H1 (cell line): ENCODE measurements around the gene NRDE2. TPM values are rescaled to one million over a fixed set of nuclear protein-coding genes. Genes with fewer than 3 reads are reported as not detected.

Experiments used
- CTCF ChIA-PET: fragments of 300-600 bp; sonication (Branson Sonifier 250); formaldehyde crosslinking; loops from one replicate; lab custom pipeline; 2021; ENCODE audit not compliant: partially characterized antibody; lab: Charles Lee
- POLR2A ChIA-PET: fragments of 300-600 bp; sonication (Branson Sonifier 250); formaldehyde crosslinking; loops from one replicate; lab custom pipeline; 2021; ENCODE audit warnings: inconsistent platforms; ENCODE audit not compliant: partially characterized antibody; lab: Charles Lee
- DNase-seq, 2 experiments: peaks; one replicate each; pipeline versions ENCODE4 v3.0.0 to v3.0.0-alpha.2; 2010 to 2022; ENCODE audit warnings: low spot score in 2 of 2, low read depth in 1 of 2, mixed read lengths in 1 of 2
- FAIRE-seq: peaks from 2 replicates; lab custom pipeline; 2011; peaks lifted over from hg19 to GRCh38; lab: Jason Lieb, UNC
- H2AFZ ChIP-seq: 2 replicates; pipeline ENCODE4 v1.8.1; 2012; ENCODE audit warnings: low read length, inconsistent platforms
- H2AK5ac ChIP-seq: 2 replicates; pipeline ENCODE4 v1.6.1; 2013; ENCODE audit warnings: low read depth, low read length
- H2BK120ac ChIP-seq: replicated peaks from 2 replicates; pipeline ENCODE3; 2013; ENCODE audit warnings: low read depth, low read length, inconsistent platforms
- H2BK12ac ChIP-seq: 2 replicates; pipeline ENCODE4 v1.6.1; 2013; ENCODE audit warnings: low read depth, low read length
- H2BK15ac ChIP-seq: 2 replicates; pipeline ENCODE4 v1.6.1; 2013; ENCODE audit warnings: low read length
- H2BK20ac ChIP-seq: 2 replicates; pipeline ENCODE4 v1.6.1; 2013; ENCODE audit warnings: low read length
- H2BK5ac ChIP-seq: 2 replicates; pipeline ENCODE4 v1.6.1; 2013; ENCODE audit warnings: low read depth, low read length
- H3K14ac ChIP-seq: 2 replicates; pipeline ENCODE4 v1.6.1; 2013; ENCODE audit warnings: inconsistent platforms; ENCODE audit not compliant: insufficient read length
- H3K18ac ChIP-seq: 2 replicates; pipeline ENCODE4 v1.6.1; 2013; ENCODE audit warnings: low read length; ENCODE audit errors: extremely low read depth
- H3K23ac ChIP-seq: 2 replicates; pipeline ENCODE4 v1.6.1; 2013; ENCODE audit warnings: inconsistent platforms; ENCODE audit not compliant: insufficient read length
- H3K23me2 ChIP-seq: 2 replicates; pipeline ENCODE4 v1.6.1; 2013; ENCODE audit warnings: low read depth, low read length
- H3K27ac ChIP-seq: 2 replicates; pipeline ENCODE4 v1.6.1; 2011; ENCODE audit warnings: low read depth, low read length, inconsistent platforms
- H3K27me3 ChIP-seq, 4 experiments: replicated peaks in 1 of 4; 1 replicate in 1 of 4; 2 replicates in 3 of 4; pipeline versions ENCODE4 v1.6.1 to v1.8.1; 2011 to 2013; ENCODE audit warnings: low read length in 3 of 4, mild to moderate bottlenecking in 3 of 4, inconsistent platforms in 2 of 4, mixed read lengths in 2 of 4, moderate library complexity in 1 of 4; ENCODE audit not compliant: control insufficient read depth in 3 of 4, insufficient read depth in 3 of 4; ENCODE audit errors: extremely low read depth in 1 of 4
- H3K36me3 ChIP-seq, 4 experiments: 2 replicates each; pipeline versions ENCODE4 v1.6.1 to v1.8.1; 2011 to 2013; ENCODE audit warnings: mild to moderate bottlenecking in 4 of 4, low read length in 3 of 4, moderate library complexity in 2 of 4, control low read depth in 1 of 4, inconsistent platforms in 1 of 4; ENCODE audit not compliant: insufficient read depth in 4 of 4, control insufficient read depth in 2 of 4
- H3K4ac ChIP-seq: replicated peaks from 2 replicates; pipeline ENCODE3; 2013; ENCODE audit warnings: low read length, low read depth, mixed read lengths, inconsistent platforms; ENCODE audit not compliant: insufficient read length
- H3K4me1 ChIP-seq, 4 experiments: replicated peaks in 1 of 4; 1 replicate in 1 of 4; 2 replicates in 3 of 4; pipeline versions ENCODE4 v1.6.1 to v1.8.1; 2011 to 2013; ENCODE audit warnings: low read length in 3 of 4, inconsistent platforms in 2 of 4, mixed read lengths in 1 of 4; ENCODE audit not compliant: insufficient read depth in 4 of 4, control insufficient read depth in 3 of 4
- H3K4me2 ChIP-seq, 2 experiments: 2 replicates each; pipeline versions ENCODE4 v1.6.1 to v1.8.1; 2011 to 2013; ENCODE audit warnings: low read depth in 2 of 2, low read length in 2 of 2, control low read depth in 1 of 2, inconsistent platforms in 1 of 2, mild to moderate bottlenecking in 1 of 2; ENCODE audit not compliant: insufficient read depth in 1 of 2
- H3K4me3 ChIP-seq, 4 experiments: fragments of 200-600, 300-600 bp in 1 of 4; sonication (generic), shearing (Covaris generic), sonication (Bioruptor Twin) in 1 of 4; 2 replicates each; pipeline versions ENCODE4 v1.5.1 to v1.8.1; 2011 to 2016; ENCODE audit warnings: low read length in 4 of 4, low read depth in 3 of 4, control low read depth in 2 of 4, inconsistent platforms in 2 of 4, mild to moderate bottlenecking in 2 of 4, mixed read lengths in 1 of 4, moderate library complexity in 1 of 4; ENCODE audit not compliant: insufficient read depth in 2 of 4; ENCODE audit errors: extremely low read depth in 1 of 4
- H3K56ac ChIP-seq: replicated peaks from 2 replicates; pipeline ENCODE3; 2013; ENCODE audit warnings: low read depth, mild to moderate bottlenecking, mixed read lengths, low read length, inconsistent platforms; ENCODE audit not compliant: insufficient read length
- H3K79me1 ChIP-seq: 2 replicates; pipeline ENCODE4 v1.6.1; 2013; ENCODE audit warnings: low read depth, low read length, control low read depth
- H3K79me2 ChIP-seq, 2 experiments: 2 replicates each; pipeline versions ENCODE4 v1.6.1 to v1.8.1; 2012 to 2013; ENCODE audit warnings: low read length in 2 of 2, mild to moderate bottlenecking in 2 of 2, inconsistent platforms in 1 of 2; ENCODE audit not compliant: insufficient read depth in 2 of 2, control insufficient read depth in 1 of 2
- H3K9ac ChIP-seq, 4 experiments: replicated peaks in 1 of 4; 1 replicate in 1 of 4; 2 replicates in 3 of 4; pipeline versions ENCODE4 v1.6.1 to v1.8.1; 2011 to 2013; ENCODE audit warnings: low read depth in 3 of 4, low read length in 3 of 4, control low read depth in 2 of 4, mild to moderate bottlenecking in 2 of 4, moderate library complexity in 2 of 4, inconsistent platforms in 1 of 4; ENCODE audit errors: extremely low read depth in 1 of 4
- H3K9me3 ChIP-seq, 2 experiments: 2 replicates each; pipeline versions ENCODE4 v1.6.1 to v1.8.1; 2012 to 2013; ENCODE audit warnings: mild to moderate bottlenecking in 2 of 2, moderate library complexity in 2 of 2, control low read depth in 1 of 2, inconsistent platforms in 1 of 2, low read depth in 1 of 2, low read length in 1 of 2, mixed read lengths in 1 of 2; ENCODE audit not compliant: insufficient read depth in 2 of 2
- H4K20me1 ChIP-seq, 2 experiments: replicated peaks in 1 of 2; 2 replicates each; pipeline versions ENCODE3 to v1.8.1; 2011 to 2013; ENCODE audit warnings: inconsistent platforms in 2 of 2, low read length in 2 of 2, mild to moderate bottlenecking in 1 of 2; ENCODE audit not compliant: insufficient read depth in 2 of 2, control insufficient read depth in 1 of 2
- H4K5ac ChIP-seq: 2 replicates; pipeline ENCODE4 v1.6.1; 2013; ENCODE audit warnings: low read length, low read depth, mixed read lengths, inconsistent platforms; ENCODE audit not compliant: insufficient read length
- H4K8ac ChIP-seq: 2 replicates; pipeline ENCODE4 v1.8.0; 2013; ENCODE audit warnings: mild to moderate bottlenecking, moderate library complexity, low read length, inconsistent platforms; ENCODE audit not compliant: insufficient read depth; ENCODE audit errors: extremely low read depth
- H4K91ac ChIP-seq: replicated peaks from 2 replicates; pipeline ENCODE3; 2013; ENCODE audit warnings: low read length, mixed read lengths, inconsistent platforms; ENCODE audit not compliant: insufficient read length
- CBX5 ChIP-seq: fragments of 300-800, 300-1000 bp; sonication (generic); IDR thresholded peaks from 2 replicates; pipeline ENCODE4 v1.7.1; 2016; ENCODE audit warnings: antibody characterized with exemption, low read length, low read depth
- GTF2F1 ChIP-seq: IDR thresholded peaks from 2 replicates; pipeline ENCODE4 v1.6.1; 2012; ENCODE audit warnings: low read depth, low read length, improper control_type of control experiment, borderline replicate concordance
- HDAC2 ChIP-seq, 2 experiments: fragments of 300-600 bp in 1 of 2; sonication (generic) in 1 of 2; IDR thresholded peaks; 2 replicates each; pipeline ENCODE4 v1.6.1; 2011 to 2012; ENCODE audit warnings: low read depth in 2 of 2, low read length in 2 of 2, mild to moderate bottlenecking in 2 of 2, moderate library complexity in 2 of 2, borderline replicate concordance in 1 of 2, inconsistent platforms in 1 of 2
- JUND ChIP-seq: IDR thresholded peaks from 2 replicates; pipeline ENCODE4 v1.6.1; 2011; ENCODE audit warnings: mild to moderate bottlenecking, improper control_type of control experiment, low read length
- NANOG ChIP-seq: IDR thresholded peaks from 2 replicates; pipeline ENCODE4 v1.6.1; 2011; ENCODE audit warnings: low read length, low read depth, mild to moderate bottlenecking, inconsistent platforms; ENCODE audit not compliant: insufficient read depth, poor library complexity, severe bottlenecking
- RBBP5 ChIP-seq: IDR thresholded peaks from 2 replicates; pipeline ENCODE4 v1.7.1; 2012; ENCODE audit warnings: low read depth, mild to moderate bottlenecking, inconsistent platforms, low read length, moderate library complexity, borderline replicate concordance
- SIN3A ChIP-seq, 2 experiments: IDR thresholded peaks in 1 of 2; conservative IDR thresholded peaks in 1 of 2; 2 replicates each; pipeline ENCODE4 v1.6.1; 2011 to 2012; ENCODE audit warnings: low read length in 2 of 2, improper control_type of control experiment in 1 of 2, low read depth in 1 of 2, mild to moderate bottlenecking in 1 of 2
- TAF1 ChIP-seq: IDR thresholded peaks from 2 replicates; pipeline ENCODE4 v1.6.1; 2011; ENCODE audit warnings: mild to moderate bottlenecking, low read depth, low read length
- TAF7 ChIP-seq: optimal IDR thresholded peaks from 2 replicates; pipeline ENCODE3; 2011; ENCODE audit warnings: low read depth, mild to moderate bottlenecking, inconsistent platforms, low read length, moderate library complexity, borderline replicate concordance
- TCF12 ChIP-seq: IDR thresholded peaks from 2 replicates; pipeline ENCODE4 v1.6.1; 2011; ENCODE audit warnings: low read depth, mild to moderate bottlenecking, low read length
- WGBS, 2 experiments: shearing (Covaris generic) in 1 of 2; methylation state at CpG; one replicate each; pipeline versions ENCODE4 v1.1.6 to v1.1.7; 2013 to 2015; ENCODE audit warnings: low lambda C conversion rate in 2 of 2, mixed read lengths in 2 of 2, inconsistent platforms in 1 of 2, low coverage in 1 of 2, missing lambda C conversion rate in 1 of 2; ENCODE audit not compliant: insufficient replicate concordance in 2 of 2, insufficient coverage in 1 of 2, insufficient read length in 1 of 2; ENCODE audit errors: extremely low coverage in 1 of 2, missing lambda C conversion rate in 1 of 2; 5-methylcytosine and 5-hydroxymethylcytosine counted together
- polyA plus RNA-seq, 7 experiments: library from polyadenylated mRNA; depleted of rRNA in 3 of 7; stranded (reverse) in 5 of 7; unstranded in 2 of 7; fragments of >200 nt in 5 of 7; fragments of 200-250 nt in 2 of 7; gene quantifications; 1 replicate in 5 of 7; 2 replicates in 1 of 7; 4 replicates in 1 of 7; pipeline versions ENCODE4 v1.2.1 to v1.2.3, GENCODE V29; 2011 to 2013; ENCODE audit warnings: missing spikeins in 2 of 7, mixed read lengths in 2 of 7
- total RNA-seq: library from RNA; stranded (reverse); fragmentation: NEBNext Ultra II Directional; extraction: Animal tissue kit (Norgen Biotek cat#: 25700); gene quantifications from 2 replicates; pipeline ENCODE4 v1.2.1, GENCODE V29; 2021
- TF ChIP-seq, protein P1 (sequence below): IDR thresholded peaks from 2 replicates; pipeline ENCODE4 v1.6.1; 2012; ENCODE audit warnings: inconsistent platforms
- TF ChIP-seq, protein P2 (sequence below): IDR thresholded peaks from 2 replicates; pipeline ENCODE4 v1.6.1; 2011; ENCODE audit warnings: low read length, improper control_type of control experiment

Gene NRDE2
- total and polyA plus RNA-seq, 2 of the 8 experiments (the other 6 are each of a cell fraction or from before 2014, with no cell fraction given) = 4.9 to 12.1 TPM

DNA sequence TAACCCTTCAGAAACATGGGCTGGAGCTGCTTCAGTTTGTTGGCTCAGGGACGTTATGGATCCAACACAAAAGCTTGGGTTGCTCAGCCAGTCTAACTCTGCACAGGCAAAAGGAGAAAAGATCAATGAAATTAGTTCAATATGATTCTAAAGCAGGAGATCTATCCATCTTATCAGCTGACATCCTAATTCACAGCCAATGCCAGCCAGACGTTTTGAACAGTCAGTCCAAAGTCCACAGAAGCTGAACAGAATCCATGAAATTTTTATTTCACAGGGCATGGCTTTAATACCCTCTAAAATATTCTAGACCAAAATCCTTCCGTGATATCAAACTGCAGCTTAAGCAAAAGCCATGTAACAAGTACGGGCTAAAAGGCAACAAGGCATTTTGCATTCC is 13.7 kb downstream of the NRDE2 start:
- Histone ChIP-seq H3K79me2 (peaks cover 0 to 5% of the 10 kb centered on the region in 2 experiments; a peak in 1 of 4 replicates), H3K18ac (no peak overlapping the region), H3K27ac (no peak overlapping the region), H3K27me3 (no peaks in the 10 kb centered on the region), H3K9ac (no peak overlapping the region), H2BK15ac (no peak overlapping the region), H2AK5ac (no peak overlapping the region), H4K5ac (no peak overlapping the region), H3K23ac (no peak overlapping the region), H3K4ac (no peak overlapping the region), H4K91ac (no peak overlapping the region), H2BK20ac (no peak overlapping the region), H2BK120ac (no peak overlapping the region), H3K14ac (no peak overlapping the region), H3K36me3 (peaks cover 2 to 25% (median 4%) of the 10 kb centered on the region in 4 experiments; a peak in 6 of 8 replicates), H2BK12ac (no peak overlapping the region), H3K56ac (no peak overlapping the region), H3K4me1 (no peaks in the 10 kb centered on the region), H3K4me3 (no peak overlapping the region), H3K79me1 (no peaks in the 10 kb centered on the region; the same call in 1 of the 2 replicates), H4K20me1 (no peaks in the 10 kb centered on the region), H3K4me2 (no peak overlapping the region), H3K23me2 (no peaks in the 10 kb centered on the region), H2AFZ (no peak overlapping the region), H3K9me3 (no peaks in the 10 kb centered on the region), H4K8ac (no peak overlapping the region), H2BK5ac (no peak overlapping the region)
- WGBS, 2 experiments = 87% methylated on average over 4 of the region's 4 CpGs; no CpG with 5 or more reads in 1 of the 2 experiments
- no peak for FAIRE-seq
- ChIA-PET POLR2A (interaction anchor here (0.7 to 1.9 kb wide), 2 partner anchors 10 to 11 kb away, joined by 3 to 5 read pairs; no protein-coding TSS in a partner anchor), CTCF (interaction anchor here (0.6 to 1.9 kb wide), 9 partner anchors 8 to 592 kb away, joined by 3 to 5 read pairs (median 3); no protein-coding TSS in a partner anchor)
- no peak for DNase-seq
- no peak for TF ChIP-seq TAF1
- no peak for TF ChIP-seq TAF7
- no peak for TF ChIP-seq CBX5
- TF ChIP-seq HDAC2 (IDR thresholded peaks at IDR 0.05; ENCODE audit: borderline replicate concordance in 1 of 2, low read depth in 2 of 2, low read length in 2 of 2) = no peak
- TF ChIP-seq JUND = no peak
- TF ChIP-seq SIN3A (conservative IDR thresholded peaks at IDR 0.05 in 1 of 2, IDR thresholded peaks at IDR 0.05 in 1 of 2; ENCODE audit: low read depth in 1 of 2, low read length in 2 of 2) = no peak
- TF ChIP-seq TCF12 = no peak
- no peak for TF ChIP-seq RBBP5
- TF ChIP-seq, protein P1, sequence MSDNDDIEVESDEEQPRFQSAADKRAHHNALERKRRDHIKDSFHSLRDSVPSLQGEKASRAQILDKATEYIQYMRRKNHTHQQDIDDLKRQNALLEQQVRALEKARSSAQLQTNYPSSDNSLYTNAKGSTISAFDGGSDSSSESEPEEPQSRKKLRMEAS = no peak
- TF ChIP-seq GTF2F1 = no peak
- TF ChIP-seq NANOG = no peak
- TF ChIP-seq, protein P2, sequence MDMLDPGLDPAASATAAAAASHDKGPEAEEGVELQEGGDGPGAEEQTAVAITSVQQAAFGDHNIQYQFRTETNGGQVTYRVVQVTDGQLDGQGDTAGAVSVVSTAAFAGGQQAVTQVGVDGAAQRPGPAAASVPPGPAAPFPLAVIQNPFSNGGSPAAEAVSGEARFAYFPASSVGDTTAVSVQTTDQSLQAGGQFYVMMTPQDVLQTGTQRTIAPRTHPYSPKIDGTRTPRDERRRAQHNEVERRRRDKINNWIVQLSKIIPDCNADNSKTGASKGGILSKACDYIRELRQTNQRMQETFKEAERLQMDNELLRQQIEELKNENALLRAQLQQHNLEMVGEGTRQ = no peak
